Kidney epithelial cell (primary cell): ENCODE measurements around the gene TCFL5. TPM values are rescaled to one million over a fixed set of nuclear protein-coding genes. Genes with fewer than 3 reads are reported as not detected.

ENCODE experiments used
- DNase-seq: peaks from one replicate; pipeline ENCODE4 v3.0.0-alpha.2; 2010; ENCODE audit warnings: low read depth
- H3K27me3 ChIP-seq: 2 replicates; pipeline ENCODE4 v1.6.0; 2011; ENCODE audit warnings: low read length; ENCODE audit not compliant: control insufficient read depth, insufficient read depth
- H3K36me3 ChIP-seq: 2 replicates; pipeline ENCODE4 v1.5.1; 2011; ENCODE audit warnings: low read length; ENCODE audit not compliant: control insufficient read depth, insufficient read depth
- H3K4me3 ChIP-seq: 2 replicates; pipeline ENCODE4 v1.5.1; 2011; ENCODE audit warnings: low read depth, mild to moderate bottlenecking, control low read depth, low read length
- total RNA-seq: library from RNA; depleted of rRNA; stranded (reverse); fragments of >200 nt; gene quantifications from 2 replicates; pipeline ENCODE4 v1.2.3, GENCODE V29; 2015
- TF ChIP-seq, protein P1 (sequence below): IDR thresholded peaks from 2 replicates; pipeline ENCODE4 v1.5.1; 2011; ENCODE audit warnings: mild to moderate bottlenecking, moderate library complexity, low read length, control low read depth, inconsistent platforms; ENCODE audit not compliant: insufficient read depth, poor library complexity, severe bottlenecking

Gene TCFL5
- total RNA-seq, 1 donor from 2014 or later: 5.4 TPM

DNA sequence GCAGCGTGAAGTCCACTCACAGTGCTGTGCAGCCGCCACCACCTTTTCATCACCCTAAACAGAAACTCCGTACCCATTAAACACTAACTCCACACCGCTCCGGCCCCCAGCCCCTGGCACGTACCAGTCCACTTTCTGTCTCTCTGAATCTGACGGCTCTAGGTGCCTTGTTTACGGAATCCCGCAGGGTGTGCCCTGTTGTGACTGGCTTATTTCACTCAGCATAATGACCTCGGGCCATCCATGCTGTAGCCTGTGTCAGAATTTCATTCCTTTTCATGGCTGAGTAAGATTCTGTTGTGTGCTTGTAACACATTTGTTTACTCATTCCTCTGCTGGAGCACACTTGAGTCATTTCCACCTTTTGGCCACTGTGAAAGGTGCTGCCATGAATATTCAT is 18.0 kb downstream of the TCFL5 start:
- no peak overlapping the region for H3K4me3 ChIP-seq
- TF ChIP-seq, protein P1, sequence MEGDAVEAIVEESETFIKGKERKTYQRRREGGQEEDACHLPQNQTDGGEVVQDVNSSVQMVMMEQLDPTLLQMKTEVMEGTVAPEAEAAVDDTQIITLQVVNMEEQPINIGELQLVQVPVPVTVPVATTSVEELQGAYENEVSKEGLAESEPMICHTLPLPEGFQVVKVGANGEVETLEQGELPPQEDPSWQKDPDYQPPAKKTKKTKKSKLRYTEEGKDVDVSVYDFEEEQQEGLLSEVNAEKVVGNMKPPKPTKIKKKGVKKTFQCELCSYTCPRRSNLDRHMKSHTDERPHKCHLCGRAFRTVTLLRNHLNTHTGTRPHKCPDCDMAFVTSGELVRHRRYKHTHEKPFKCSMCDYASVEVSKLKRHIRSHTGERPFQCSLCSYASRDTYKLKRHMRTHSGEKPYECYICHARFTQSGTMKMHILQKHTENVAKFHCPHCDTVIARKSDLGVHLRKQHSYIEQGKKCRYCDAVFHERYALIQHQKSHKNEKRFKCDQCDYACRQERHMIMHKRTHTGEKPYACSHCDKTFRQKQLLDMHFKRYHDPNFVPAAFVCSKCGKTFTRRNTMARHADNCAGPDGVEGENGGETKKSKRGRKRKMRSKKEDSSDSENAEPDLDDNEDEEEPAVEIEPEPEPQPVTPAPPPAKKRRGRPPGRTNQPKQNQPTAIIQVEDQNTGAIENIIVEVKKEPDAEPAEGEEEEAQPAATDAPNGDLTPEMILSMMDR: no peak
- DNase-seq: no peak
- no peaks in the 10 kb centered on the region for H3K27me3 ChIP-seq
- H3K36me3 ChIP-seq: no peaks in the 10 kb centered on the region

DNA sequence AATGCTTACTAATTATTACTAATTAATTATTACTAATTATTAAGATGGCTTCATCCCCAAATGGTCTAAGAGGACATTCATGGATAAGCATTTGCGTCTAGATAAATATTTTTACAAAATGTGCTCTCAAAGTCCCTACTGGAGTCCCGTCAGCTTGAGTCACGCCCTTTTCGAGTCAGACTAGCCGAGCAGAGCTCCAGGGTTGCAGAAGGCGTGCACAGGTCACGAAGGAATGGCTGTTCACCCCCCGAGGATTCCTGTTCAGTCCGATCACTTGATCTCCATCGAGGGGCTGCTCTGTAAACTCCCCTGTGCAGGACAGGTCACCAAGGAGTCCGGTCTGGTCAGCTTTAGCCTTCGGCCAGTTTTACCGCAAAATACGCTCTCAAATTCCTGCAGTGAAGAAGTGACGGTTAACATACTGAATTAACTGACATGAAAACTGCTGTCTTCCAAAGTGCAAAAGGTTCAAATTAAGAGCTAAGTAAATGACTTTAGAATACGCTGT is 19.9 kb downstream of the TCFL5 start:
- DNase-seq: no peak
- Histone ChIP-seq H3K36me3 (no peaks in the 10 kb centered on the region), H3K4me3 (no peak overlapping the region), H3K27me3 (no peaks in the 10 kb centered on the region)
- TF ChIP-seq, protein P1: no peak

DNA sequence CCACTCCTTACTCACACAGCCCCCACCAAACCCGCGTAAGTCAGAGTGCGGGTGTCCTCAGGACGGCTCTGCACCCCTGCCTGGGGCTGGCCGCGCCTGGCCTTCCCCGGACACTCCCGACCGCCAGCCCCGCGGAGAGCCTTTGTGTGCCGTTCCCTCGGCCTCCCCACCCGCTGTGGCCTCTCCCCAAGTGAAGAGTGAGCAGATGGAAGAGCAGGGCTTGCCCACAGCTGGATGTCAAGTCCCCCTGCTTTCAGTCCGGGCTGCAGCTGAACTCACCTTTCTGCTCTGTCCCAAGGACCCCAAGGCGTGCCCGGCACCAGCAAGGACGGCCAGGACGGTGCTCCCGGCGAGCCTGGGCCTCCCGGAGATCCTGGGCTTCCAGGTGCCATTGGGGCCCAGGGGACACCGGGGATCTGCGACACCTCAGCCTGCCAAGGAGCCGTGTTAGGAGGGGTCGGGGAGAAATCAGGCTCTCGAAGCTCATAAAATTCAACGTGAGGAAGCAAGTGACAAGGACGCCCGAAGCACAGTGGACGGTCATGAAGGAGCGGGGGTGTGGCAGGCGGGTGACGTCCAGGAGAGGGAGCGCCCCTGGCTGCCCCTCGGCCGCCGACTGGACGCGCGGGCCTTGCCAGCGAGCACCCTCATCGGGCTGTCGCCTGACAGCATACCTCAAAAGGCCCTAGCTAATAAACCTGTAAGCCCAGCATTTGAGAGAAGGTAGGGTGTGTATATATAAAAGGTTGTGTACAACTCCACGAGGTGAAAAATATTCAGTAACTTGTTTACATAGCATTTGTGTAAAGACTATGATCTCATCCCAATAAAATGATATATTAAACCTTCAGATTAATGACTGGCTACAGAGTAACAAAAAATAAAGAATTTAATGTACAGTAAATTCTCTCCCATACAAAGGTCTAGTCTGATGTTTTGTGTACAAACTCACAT is 21.1 kb downstream of the TCFL5 start:
- Histone ChIP-seq H3K4me3 (no peak overlapping the region), H3K27me3 (peaks cover 8% of the 10 kb centered on the region), H3K36me3 (no peaks in the 10 kb centered on the region)
- DNase-seq: no peak
- TF ChIP-seq, protein P1: no peak

DNA sequence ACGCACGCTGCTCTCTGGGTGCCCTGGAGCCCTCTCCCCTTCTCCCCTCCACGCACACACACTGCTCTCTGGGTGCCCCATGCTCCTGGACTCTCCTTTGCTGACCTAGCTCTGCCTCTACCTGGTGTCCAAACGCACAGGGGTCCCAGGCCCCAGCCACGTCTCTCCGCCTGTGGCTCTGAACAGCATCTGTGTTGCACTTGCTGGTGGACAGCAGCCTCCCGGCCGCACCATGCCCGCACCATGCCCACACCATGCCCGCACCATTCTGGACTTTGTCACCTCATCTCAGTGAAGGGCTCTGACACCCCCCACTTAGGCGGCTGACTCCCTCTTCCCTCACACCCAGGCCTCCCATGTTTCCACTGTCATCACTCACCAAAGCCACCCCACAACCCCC is 21.8 kb downstream of the TCFL5 start:
- no peaks in the 10 kb centered on the region for H3K36me3 ChIP-seq
- peaks cover 8% of the 10 kb centered on the region for H3K27me3 ChIP-seq
- TF ChIP-seq, protein P1: no peak
- no peak for DNase-seq
- no peak overlapping the region for H3K4me3 ChIP-seq

DNA sequence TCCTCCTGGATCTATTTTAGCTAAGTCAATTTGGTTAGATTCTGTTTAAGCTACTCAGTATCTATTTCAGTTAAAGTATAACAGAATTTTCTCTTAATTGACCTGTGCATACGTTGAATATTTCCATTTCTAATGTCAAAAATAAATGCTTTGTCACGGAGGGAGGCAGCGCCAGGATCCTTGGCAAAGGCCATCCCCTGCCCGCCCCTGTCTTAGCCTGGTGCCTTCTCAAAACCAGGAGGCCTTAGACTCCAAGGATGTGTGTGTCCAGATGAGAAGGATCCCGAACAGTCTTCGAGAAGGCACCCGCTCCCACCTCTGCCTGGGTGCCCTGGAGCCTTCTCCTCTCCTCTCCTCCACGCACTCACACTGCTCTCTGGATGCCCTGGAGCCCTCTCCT is 22.4 kb downstream of the TCFL5 start:
- no peak overlapping the region for H3K4me3 ChIP-seq
- H3K36me3 ChIP-seq: no peaks in the 10 kb centered on the region
- TF ChIP-seq, protein P1: no peak
- DNase-seq: no peak
- H3K27me3 ChIP-seq: peaks cover 8% of the 10 kb centered on the region
